ENCODE data around the gene SRSF9.
"Not testable (repeated sequence)": the region's sequence is repeated elsewhere in the genome, so short reads cannot be mapped to it uniquely, and the experiment has no call there.

Gene SRSF9

GRCh38 chr12:120490833-120491512, 21.4 kb upstream of the SRSF9 start:
- peaks cover 11% of the 10 kb centered on the region for H3K4me1 Mint-ChIP-seq
- ATAC-seq (ENCODE audit: low read depth) = no peak
- no peak overlapping the region for H3K27ac Mint-ChIP-seq
- no peak for DNase-seq (ENCODE audit: low spot score in 2 of 2)
- peaks cover 1% of the 10 kb centered on the region for H3K36me3 Mint-ChIP-seq
- H3K4me3 Mint-ChIP-seq = no peak overlapping the region
- no peaks in the 10 kb centered on the region for H3K27me3 Mint-ChIP-seq
- H3K9me3 Mint-ChIP-seq = no peaks in the 10 kb centered on the region

DNA sequence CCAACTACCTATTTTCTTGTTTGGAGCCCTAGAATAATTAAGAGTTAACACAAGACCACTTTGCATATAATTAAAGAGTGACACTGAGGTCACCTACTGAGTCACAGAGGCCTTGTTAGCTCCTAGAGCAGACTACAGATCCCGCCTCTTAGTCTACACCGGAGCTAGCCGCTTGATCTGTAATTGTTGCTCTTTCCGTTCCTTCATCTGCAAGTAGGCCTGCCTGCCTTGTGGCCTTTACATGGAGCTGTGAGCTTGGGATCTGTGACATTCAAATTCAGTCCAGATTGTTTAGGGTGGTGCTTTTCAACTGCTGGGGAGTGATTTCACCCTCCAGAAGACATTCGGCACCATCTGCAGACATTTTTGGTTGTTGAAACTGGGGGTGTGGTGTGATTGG, 20.8 kb upstream of the SRSF9 start:
- Mint-ChIP-seq H3K36me3 (peaks cover 1% of the 10 kb centered on the region), H3K27ac (no peak overlapping the region), H3K27me3 (no peaks in the 10 kb centered on the region), H3K9me3 (no peaks in the 10 kb centered on the region), H3K4me1 (peaks cover 10% of the 10 kb centered on the region), H3K4me3 (no peak overlapping the region)
- no peak for ATAC-seq (ENCODE audit: low read depth)
- no peak for DNase-seq (ENCODE audit: low spot score in 2 of 2)

DNA sequence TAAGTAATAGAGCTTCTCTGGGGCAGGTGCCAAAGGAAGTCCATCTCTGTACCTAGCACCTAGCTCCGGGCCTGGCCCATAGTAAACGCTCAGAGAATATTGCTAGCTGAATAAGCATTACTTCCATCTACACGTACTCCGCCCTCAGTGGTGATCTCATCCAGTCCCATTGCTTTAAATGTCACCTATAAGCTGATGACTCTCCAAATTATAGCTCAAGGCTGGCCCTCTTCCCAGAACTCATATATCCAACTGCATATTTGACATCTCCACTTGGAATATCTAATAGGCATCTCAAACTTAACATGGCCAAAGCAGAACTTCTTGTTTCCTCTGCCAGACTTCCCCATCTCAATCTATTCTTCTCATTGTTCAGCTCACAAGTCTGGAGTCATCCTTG, 19.5 kb upstream of the SRSF9 start:
- Mint-ChIP-seq H3K4me3 (no peak overlapping the region), H3K36me3 (peaks cover 1% of the 10 kb centered on the region), H3K27me3 (no peaks in the 10 kb centered on the region), H3K9me3 (no peaks in the 10 kb centered on the region), H3K4me1 (peaks cover 6% of the 10 kb centered on the region), H3K27ac (no peak overlapping the region)
- ATAC-seq (ENCODE audit: low read depth) (no peak), DNase-seq (ENCODE audit: low spot score in 2 of 2) (no peak)

DNA sequence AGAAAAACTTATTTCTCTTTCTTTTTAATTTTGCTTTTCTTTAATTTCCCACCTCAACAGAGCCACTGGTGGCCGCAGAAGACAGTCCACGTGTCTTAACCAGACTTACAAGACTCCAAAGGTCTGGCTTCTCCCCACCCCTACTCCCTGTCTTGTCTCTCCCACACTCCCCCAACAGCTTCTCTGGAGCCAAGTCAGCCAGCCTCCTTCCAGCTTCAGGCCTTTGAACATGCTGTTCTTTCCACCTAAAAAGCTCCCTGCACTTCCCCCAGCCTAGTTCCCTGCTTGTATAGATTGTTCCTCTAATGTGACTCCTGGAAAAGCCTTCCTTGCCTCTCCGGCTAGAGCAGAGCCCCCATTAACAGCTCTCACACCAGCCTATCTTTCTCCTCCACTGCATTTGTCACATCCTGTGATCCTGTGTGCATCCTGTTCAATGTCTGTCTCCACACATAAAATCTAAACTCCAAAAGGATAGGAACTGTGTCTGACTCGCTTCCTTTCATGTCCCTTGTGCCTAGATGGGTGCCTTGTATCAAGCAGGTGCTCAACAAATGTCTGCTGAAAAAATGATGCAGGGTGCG, 18.6 kb upstream of the SRSF9 start:
- no peaks in the 10 kb centered on the region for H3K9me3 Mint-ChIP-seq
- ATAC-seq (ENCODE audit: low read depth) (no peak), DNase-seq (ENCODE audit: low spot score in 2 of 2) (no peak)
- peaks cover 1% of the 10 kb centered on the region for H3K36me3 Mint-ChIP-seq
- no peak overlapping the region for H3K27ac Mint-ChIP-seq
- no peak overlapping the region for H3K4me3 Mint-ChIP-seq
- H3K27me3 Mint-ChIP-seq = no peaks in the 10 kb centered on the region
- H3K4me1 Mint-ChIP-seq = peaks cover 8% of the 10 kb centered on the region

- H3K4me3 Mint-ChIP-seq; DNase-seq (ENCODE audit: low spot score in 2 of 2); H3K36me3 Mint-ChIP-seq; ATAC-seq (ENCODE audit: low read depth); H3K27me3 Mint-ChIP-seq; H3K27ac Mint-ChIP-seq; H3K4me1 Mint-ChIP-seq; H3K9me3 Mint-ChIP-seq: not testable (repeated sequence)
Measured at GRCh38 chr12:120487552-120487951, 18.0 kb upstream of the SRSF9 start.

GRCh38 chr12:120485961-120486881, 16.7 kb upstream of the SRSF9 start:
- no peak overlapping the region for H3K27ac Mint-ChIP-seq
- H3K4me1 Mint-ChIP-seq = peaks cover 8% of the 10 kb centered on the region
- no peaks in the 10 kb centered on the region for H3K27me3 Mint-ChIP-seq
- peaks cover 1% of the 10 kb centered on the region for H3K36me3 Mint-ChIP-seq
- no peak for ATAC-seq (ENCODE audit: low read depth)
- H3K4me3 Mint-ChIP-seq = no peak overlapping the region
- no peaks in the 10 kb centered on the region for H3K9me3 Mint-ChIP-seq
- DNase-seq (ENCODE audit: low spot score in 2 of 2) = no peak

- no peak overlapping the region for H3K4me3 Mint-ChIP-seq
- no peak for DNase-seq (ENCODE audit: low spot score in 2 of 2)
- ATAC-seq (ENCODE audit: low read depth) = no peak
- no peaks in the 10 kb centered on the region for H3K9me3 Mint-ChIP-seq
- no peak overlapping the region for H3K27ac Mint-ChIP-seq
- no peaks in the 10 kb centered on the region for H3K27me3 Mint-ChIP-seq
- H3K4me1 Mint-ChIP-seq = peaks cover 2% of the 10 kb centered on the region
- no peaks in the 10 kb centered on the region for H3K36me3 Mint-ChIP-seq
Measured at GRCh38 chr12:120483621-120484020, 14.1 kb upstream of the SRSF9 start.

DNA sequence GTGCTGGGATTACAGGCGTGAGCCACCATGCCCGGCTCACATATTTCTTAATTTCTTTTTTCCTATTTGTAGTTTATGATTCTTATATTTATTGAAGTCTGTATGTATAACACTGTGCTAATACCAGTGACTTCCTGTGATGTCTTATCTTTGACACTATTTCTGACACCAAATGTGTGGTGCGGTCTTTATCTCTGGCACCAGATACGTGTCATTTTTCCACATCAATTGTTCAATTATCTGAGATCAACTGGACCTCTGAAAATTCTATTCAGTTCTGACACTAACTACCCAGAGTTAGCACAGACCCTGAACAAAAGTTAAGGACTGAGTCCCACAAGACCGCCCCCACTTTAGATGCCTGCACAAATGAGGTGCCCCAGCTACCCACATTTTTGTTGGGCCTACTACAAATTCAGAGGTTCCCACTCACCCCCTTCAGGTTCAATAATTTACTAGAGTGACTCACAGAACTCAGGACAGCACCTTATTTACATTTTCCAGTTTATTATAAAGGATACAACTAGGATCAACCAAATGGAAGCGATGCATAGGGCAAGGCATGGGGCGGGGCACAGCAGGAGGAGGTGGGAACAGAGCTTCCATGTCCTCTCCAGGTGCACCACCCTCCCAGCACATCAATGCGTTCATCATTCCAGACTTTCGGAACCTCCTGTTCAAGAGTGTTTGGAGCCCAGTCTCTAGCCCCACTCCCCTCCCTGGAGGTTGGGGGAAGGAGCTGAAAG, 11.6 kb upstream of the SRSF9 start:
- Mint-ChIP-seq H3K9me3 (no peaks in the 10 kb centered on the region), H3K36me3 (no peaks in the 10 kb centered on the region), H3K4me1 (peaks cover 2% of the 10 kb centered on the region), H3K4me3 (no peak overlapping the region), H3K27ac (no peak overlapping the region), H3K27me3 (no peaks in the 10 kb centered on the region)
- ATAC-seq (ENCODE audit: low read depth) (no peak), DNase-seq (ENCODE audit: low spot score in 2 of 2) (no peak)

DNA sequence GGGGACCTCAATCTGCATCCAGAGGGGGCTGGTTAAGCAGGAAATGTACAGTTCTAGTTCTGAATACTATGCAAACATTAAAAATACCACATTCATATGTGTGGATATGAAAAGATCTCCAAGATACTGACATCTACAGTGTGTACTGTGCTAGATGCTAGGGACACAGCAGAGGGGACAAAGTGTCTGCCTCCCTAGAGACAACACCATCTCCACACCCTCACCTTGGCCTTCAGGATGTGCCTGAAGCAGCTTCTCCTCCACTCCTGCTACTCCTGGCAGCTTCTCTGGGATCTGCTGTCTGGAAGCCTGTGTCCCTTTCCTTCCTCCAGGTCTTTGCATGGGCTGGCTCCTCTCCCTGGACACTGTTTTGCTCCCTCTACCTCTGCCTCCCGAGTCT, 10.7 kb upstream of the SRSF9 start:
- ATAC-seq (ENCODE audit: low read depth) (no peak), DNase-seq (ENCODE audit: low spot score in 2 of 2) (no peak)
- H3K9me3 Mint-ChIP-seq = no peaks in the 10 kb centered on the region
- H3K36me3 Mint-ChIP-seq = no peaks in the 10 kb centered on the region
- H3K4me1 Mint-ChIP-seq = peaks cover 2% of the 10 kb centered on the region
- no peak overlapping the region for H3K4me3 Mint-ChIP-seq
- H3K27me3 Mint-ChIP-seq = no peaks in the 10 kb centered on the region
- no peak overlapping the region for H3K27ac Mint-ChIP-seq

GRCh38 chr12:120479458-120479857, 9.9 kb upstream of the SRSF9 start:
- Mint-ChIP-seq H3K36me3 (no peaks in the 10 kb centered on the region), H3K27me3 (no peaks in the 10 kb centered on the region), H3K9me3 (no peaks in the 10 kb centered on the region), H3K4me1 (peaks cover 2% of the 10 kb centered on the region), H3K4me3 (no peak overlapping the region), H3K27ac (no peak overlapping the region)
- ATAC-seq (ENCODE audit: low read depth) = no peak
- DNase-seq (ENCODE audit: low spot score in 2 of 2) = no peak

GRCh38 chr12:120475643-120476042, 6.1 kb upstream of the SRSF9 start:
- DNase-seq (ENCODE audit: low spot score in 2 of 2) = no peak
- H3K4me1 Mint-ChIP-seq = no peaks in the 10 kb centered on the region
- no peaks in the 10 kb centered on the region for H3K9me3 Mint-ChIP-seq
- no peak overlapping the region for H3K4me3 Mint-ChIP-seq
- H3K36me3 Mint-ChIP-seq = no peaks in the 10 kb centered on the region
- no peak overlapping the region for H3K27ac Mint-ChIP-seq
- no peaks in the 10 kb centered on the region for H3K27me3 Mint-ChIP-seq
- ATAC-seq (ENCODE audit: low read depth) = no peak

DNA sequence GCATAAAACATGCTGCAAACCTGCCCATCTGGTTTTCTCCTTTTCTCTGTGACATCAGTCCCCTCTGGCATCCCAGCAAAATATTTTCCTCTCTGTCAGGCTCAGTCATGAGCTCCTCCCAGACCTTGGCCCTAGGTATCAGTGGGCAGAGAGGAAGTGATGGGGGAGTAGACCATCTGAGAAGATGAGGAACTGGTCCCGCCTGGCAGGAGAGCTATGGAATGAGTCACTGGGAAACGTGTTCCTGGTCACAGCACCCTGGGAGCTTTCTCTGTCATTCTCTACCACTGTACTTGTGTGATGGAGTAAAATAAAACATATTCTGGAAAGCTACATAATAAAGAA, 5.0 kb upstream of the SRSF9 start:
- H3K4me3 Mint-ChIP-seq = no peak overlapping the region
- H3K4me1 Mint-ChIP-seq = peaks cover 4% of the 10 kb centered on the region
- no peaks in the 10 kb centered on the region for H3K9me3 Mint-ChIP-seq
- ATAC-seq (ENCODE audit: low read depth) (no peak), DNase-seq (ENCODE audit: low spot score in 2 of 2) (no peak)
- no peaks in the 10 kb centered on the region for H3K36me3 Mint-ChIP-seq
- no peaks in the 10 kb centered on the region for H3K27me3 Mint-ChIP-seq
- H3K27ac Mint-ChIP-seq = no peak overlapping the region

DNA sequence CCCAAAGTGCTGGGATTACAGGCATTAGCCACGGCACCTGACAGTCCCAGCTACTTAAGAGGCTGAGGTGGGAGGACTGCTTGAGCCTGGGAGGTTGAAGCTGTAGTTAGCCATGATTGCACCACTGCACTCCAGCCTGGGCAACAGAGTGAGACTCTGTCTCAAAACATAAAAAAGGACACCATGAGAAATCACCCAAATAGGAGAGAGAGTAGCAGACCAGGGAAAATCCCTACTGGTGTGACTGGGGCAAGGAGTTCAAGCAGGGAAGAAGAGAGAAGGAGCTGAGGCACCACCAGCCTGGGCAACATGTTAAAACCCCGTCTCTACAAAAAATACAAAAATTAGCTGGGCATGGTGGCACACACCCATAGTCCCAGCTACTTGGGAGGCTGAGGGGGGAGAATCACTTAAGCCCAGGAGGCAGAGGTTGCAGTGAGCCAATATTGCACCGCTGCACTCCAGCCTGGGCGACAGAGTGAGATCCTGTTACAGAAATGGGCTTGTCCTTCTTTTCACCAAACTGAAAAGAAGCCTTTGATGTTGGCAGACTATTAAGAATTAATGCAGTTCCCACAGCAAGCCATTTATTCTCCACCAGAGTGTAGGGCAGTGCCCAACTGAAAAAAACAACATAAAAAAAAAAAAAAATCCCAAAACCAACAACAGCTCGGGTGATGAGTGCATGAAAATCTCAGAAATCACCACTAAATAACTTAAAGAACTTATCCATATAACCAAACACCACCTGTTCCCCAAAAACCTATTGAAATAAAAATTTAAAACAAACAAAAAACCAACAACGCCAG, 4.5 kb upstream of the SRSF9 start:
- DNase-seq (ENCODE audit: low spot score in 2 of 2) = no peak
- ATAC-seq (ENCODE audit: low read depth) = no peak
- Mint-ChIP-seq H3K27me3 (no peaks in the 10 kb centered on the region), H3K4me1 (peaks cover 4% of the 10 kb centered on the region), H3K4me3 (no peak overlapping the region), H3K9me3 (no peaks in the 10 kb centered on the region), H3K27ac (no peak overlapping the region), H3K36me3 (no peaks in the 10 kb centered on the region)
